H1 (cell line): Measurements from ENCODE around the gene MAGI3. TPM values are rescaled to one million over a fixed set of nuclear protein-coding genes. Genes with fewer than 3 reads are reported as not detected.

Experiments
- CTCF ChIA-PET: fragments of 300-600 bp; sonication (Branson Sonifier 250); formaldehyde crosslinking; loops from one replicate; lab custom pipeline; 2021; ENCODE audit not compliant: partially characterized antibody; lab: Charles Lee
- POLR2A ChIA-PET: fragments of 300-600 bp; sonication (Branson Sonifier 250); formaldehyde crosslinking; loops from one replicate; lab custom pipeline; 2021; ENCODE audit warnings: inconsistent platforms; ENCODE audit not compliant: partially characterized antibody; lab: Charles Lee
- DNase-seq, 2 experiments: peaks; one replicate each; pipeline versions ENCODE4 v3.0.0 to v3.0.0-alpha.2; 2010 to 2022; ENCODE audit warnings: low spot score in 2 of 2, low read depth in 1 of 2, mixed read lengths in 1 of 2
- FAIRE-seq: peaks from 2 replicates; lab custom pipeline; 2011; peaks lifted over from hg19 to GRCh38; lab: Jason Lieb, UNC
- H2AFZ ChIP-seq: 2 replicates; pipeline ENCODE4 v1.8.1; 2012; ENCODE audit warnings: low read length, inconsistent platforms
- H2AK5ac ChIP-seq: 2 replicates; pipeline ENCODE4 v1.6.1; 2013; ENCODE audit warnings: low read depth, low read length
- H2BK120ac ChIP-seq: replicated peaks from 2 replicates; pipeline ENCODE3; 2013; ENCODE audit warnings: low read depth, low read length, inconsistent platforms
- H2BK12ac ChIP-seq: 2 replicates; pipeline ENCODE4 v1.6.1; 2013; ENCODE audit warnings: low read depth, low read length
- H2BK15ac ChIP-seq: 2 replicates; pipeline ENCODE4 v1.6.1; 2013; ENCODE audit warnings: low read length
- H2BK20ac ChIP-seq: 2 replicates; pipeline ENCODE4 v1.6.1; 2013; ENCODE audit warnings: low read length
- H2BK5ac ChIP-seq: 2 replicates; pipeline ENCODE4 v1.6.1; 2013; ENCODE audit warnings: low read depth, low read length
- H3K14ac ChIP-seq: 2 replicates; pipeline ENCODE4 v1.6.1; 2013; ENCODE audit warnings: inconsistent platforms; ENCODE audit not compliant: insufficient read length
- H3K18ac ChIP-seq: 2 replicates; pipeline ENCODE4 v1.6.1; 2013; ENCODE audit warnings: low read length; ENCODE audit errors: extremely low read depth
- H3K23ac ChIP-seq: 2 replicates; pipeline ENCODE4 v1.6.1; 2013; ENCODE audit warnings: inconsistent platforms; ENCODE audit not compliant: insufficient read length
- H3K23me2 ChIP-seq: 2 replicates; pipeline ENCODE4 v1.6.1; 2013; ENCODE audit warnings: low read depth, low read length
- H3K27ac ChIP-seq: 2 replicates; pipeline ENCODE4 v1.6.1; 2011; ENCODE audit warnings: low read depth, low read length, inconsistent platforms
- H3K27me3 ChIP-seq, 4 experiments: replicated peaks in 1 of 4; 1 replicate in 1 of 4; 2 replicates in 3 of 4; pipeline versions ENCODE4 v1.6.1 to v1.8.1; 2011 to 2013; ENCODE audit warnings: low read length in 3 of 4, mild to moderate bottlenecking in 3 of 4, inconsistent platforms in 2 of 4, mixed read lengths in 2 of 4, moderate library complexity in 1 of 4; ENCODE audit not compliant: control insufficient read depth in 3 of 4, insufficient read depth in 3 of 4; ENCODE audit errors: extremely low read depth in 1 of 4
- H3K36me3 ChIP-seq, 4 experiments: 2 replicates each; pipeline versions ENCODE4 v1.6.1 to v1.8.1; 2011 to 2013; ENCODE audit warnings: mild to moderate bottlenecking in 4 of 4, low read length in 3 of 4, moderate library complexity in 2 of 4, control low read depth in 1 of 4, inconsistent platforms in 1 of 4; ENCODE audit not compliant: insufficient read depth in 4 of 4, control insufficient read depth in 2 of 4
- H3K4ac ChIP-seq: replicated peaks from 2 replicates; pipeline ENCODE3; 2013; ENCODE audit warnings: low read length, low read depth, mixed read lengths, inconsistent platforms; ENCODE audit not compliant: insufficient read length
- H3K4me1 ChIP-seq, 4 experiments: replicated peaks in 1 of 4; 1 replicate in 1 of 4; 2 replicates in 3 of 4; pipeline versions ENCODE4 v1.6.1 to v1.8.1; 2011 to 2013; ENCODE audit warnings: low read length in 3 of 4, inconsistent platforms in 2 of 4, mixed read lengths in 1 of 4; ENCODE audit not compliant: insufficient read depth in 4 of 4, control insufficient read depth in 3 of 4
- H3K4me2 ChIP-seq, 2 experiments: 2 replicates each; pipeline versions ENCODE4 v1.6.1 to v1.8.1; 2011 to 2013; ENCODE audit warnings: low read depth in 2 of 2, low read length in 2 of 2, control low read depth in 1 of 2, inconsistent platforms in 1 of 2, mild to moderate bottlenecking in 1 of 2; ENCODE audit not compliant: insufficient read depth in 1 of 2
- H3K4me3 ChIP-seq, 4 experiments: fragments of 200-600, 300-600 bp in 1 of 4; sonication (generic), shearing (Covaris generic), sonication (Bioruptor Twin) in 1 of 4; 2 replicates each; pipeline versions ENCODE4 v1.5.1 to v1.8.1; 2011 to 2016; ENCODE audit warnings: low read length in 4 of 4, low read depth in 3 of 4, control low read depth in 2 of 4, inconsistent platforms in 2 of 4, mild to moderate bottlenecking in 2 of 4, mixed read lengths in 1 of 4, moderate library complexity in 1 of 4; ENCODE audit not compliant: insufficient read depth in 2 of 4; ENCODE audit errors: extremely low read depth in 1 of 4
- H3K56ac ChIP-seq: replicated peaks from 2 replicates; pipeline ENCODE3; 2013; ENCODE audit warnings: low read depth, mild to moderate bottlenecking, mixed read lengths, low read length, inconsistent platforms; ENCODE audit not compliant: insufficient read length
- H3K79me1 ChIP-seq: 2 replicates; pipeline ENCODE4 v1.6.1; 2013; ENCODE audit warnings: low read depth, low read length, control low read depth
- H3K79me2 ChIP-seq, 2 experiments: 2 replicates each; pipeline versions ENCODE4 v1.6.1 to v1.8.1; 2012 to 2013; ENCODE audit warnings: low read length in 2 of 2, mild to moderate bottlenecking in 2 of 2, inconsistent platforms in 1 of 2; ENCODE audit not compliant: insufficient read depth in 2 of 2, control insufficient read depth in 1 of 2
- H3K9ac ChIP-seq, 4 experiments: replicated peaks in 1 of 4; 1 replicate in 1 of 4; 2 replicates in 3 of 4; pipeline versions ENCODE4 v1.6.1 to v1.8.1; 2011 to 2013; ENCODE audit warnings: low read depth in 3 of 4, low read length in 3 of 4, control low read depth in 2 of 4, mild to moderate bottlenecking in 2 of 4, moderate library complexity in 2 of 4, inconsistent platforms in 1 of 4; ENCODE audit errors: extremely low read depth in 1 of 4
- H3K9me3 ChIP-seq, 2 experiments: 2 replicates each; pipeline versions ENCODE4 v1.6.1 to v1.8.1; 2012 to 2013; ENCODE audit warnings: mild to moderate bottlenecking in 2 of 2, moderate library complexity in 2 of 2, control low read depth in 1 of 2, inconsistent platforms in 1 of 2, low read depth in 1 of 2, low read length in 1 of 2, mixed read lengths in 1 of 2; ENCODE audit not compliant: insufficient read depth in 2 of 2
- H4K20me1 ChIP-seq, 2 experiments: replicated peaks in 1 of 2; 2 replicates each; pipeline versions ENCODE3 to v1.8.1; 2011 to 2013; ENCODE audit warnings: inconsistent platforms in 2 of 2, low read length in 2 of 2, mild to moderate bottlenecking in 1 of 2; ENCODE audit not compliant: insufficient read depth in 2 of 2, control insufficient read depth in 1 of 2
- H4K5ac ChIP-seq: 2 replicates; pipeline ENCODE4 v1.6.1; 2013; ENCODE audit warnings: low read length, low read depth, mixed read lengths, inconsistent platforms; ENCODE audit not compliant: insufficient read length
- H4K8ac ChIP-seq: 2 replicates; pipeline ENCODE4 v1.8.0; 2013; ENCODE audit warnings: mild to moderate bottlenecking, moderate library complexity, low read length, inconsistent platforms; ENCODE audit not compliant: insufficient read depth; ENCODE audit errors: extremely low read depth
- H4K91ac ChIP-seq: replicated peaks from 2 replicates; pipeline ENCODE3; 2013; ENCODE audit warnings: low read length, mixed read lengths, inconsistent platforms; ENCODE audit not compliant: insufficient read length
- JUND ChIP-seq: IDR thresholded peaks from 2 replicates; pipeline ENCODE4 v1.6.1; 2011; ENCODE audit warnings: mild to moderate bottlenecking, improper control_type of control experiment, low read length
- KDM4A ChIP-seq: IDR thresholded peaks from one replicate; pipeline ENCODE4 v1.7.1; 2012; ENCODE audit warnings: low read depth, mild to moderate bottlenecking, moderate library complexity, low read length, inconsistent platforms; ENCODE audit not compliant: severe bottlenecking
- KDM5A ChIP-seq: fragments of 200-600 bp; IDR thresholded peaks from 2 replicates; pipeline ENCODE4 v1.7.1; 2012; ENCODE audit warnings: mild to moderate bottlenecking, low read length, inconsistent platforms, mixed read lengths
- NRF1 ChIP-seq: IDR thresholded peaks from 2 replicates; pipeline ENCODE4 v1.6.1; 2011; ENCODE audit warnings: mild to moderate bottlenecking, low read depth, low read length, improper control_type of control experiment
- SRF ChIP-seq: IDR thresholded peaks from 2 replicates; pipeline ENCODE4 v1.6.1; 2011; ENCODE audit warnings: mild to moderate bottlenecking, low read depth, low read length, moderate library complexity
- SUZ12 ChIP-seq: fragments of 200-600 bp; sonication (generic); IDR thresholded peaks from 2 replicates; pipeline ENCODE4 v1.6.1; 2012; ENCODE audit warnings: mild to moderate bottlenecking, inconsistent platforms, low read length, moderate library complexity, mixed read lengths
- YY1 ChIP-seq: IDR thresholded peaks from 2 replicates; pipeline ENCODE4 v1.6.1; 2011; ENCODE audit warnings: low read depth, mild to moderate bottlenecking, low read length
- polyA plus RNA-seq, 7 experiments: library from polyadenylated mRNA; depleted of rRNA in 3 of 7; stranded (reverse) in 5 of 7; unstranded in 2 of 7; fragments of >200 nt in 5 of 7; fragments of 200-250 nt in 2 of 7; gene quantifications; 1 replicate in 5 of 7; 2 replicates in 1 of 7; 4 replicates in 1 of 7; pipeline versions ENCODE4 v1.2.1 to v1.2.3, GENCODE V29; 2011 to 2013; ENCODE audit warnings: missing spikeins in 2 of 7, mixed read lengths in 2 of 7
- total RNA-seq: library from RNA; stranded (reverse); fragmentation: NEBNext Ultra II Directional; extraction: Animal tissue kit (Norgen Biotek cat#: 25700); gene quantifications from 2 replicates; pipeline ENCODE4 v1.2.1, GENCODE V29; 2021

The MAGI3 gene
- total and polyA plus RNA-seq, 2 of the 8 experiments (the other 6 are each of a cell fraction or from before 2014, with no cell fraction given) = 2.3 to 7.8 TPM

GRCh38 chr1:113517346-113517745, 127.0 kb downstream of the MAGI3 start:
- H3K27ac ChIP-seq = no peak overlapping the region
- no peak overlapping the region for H2AFZ ChIP-seq
- H2AK5ac ChIP-seq = no peak overlapping the region
- FAIRE-seq (no peak), DNase-seq (no peak)
- no peak overlapping the region for H2BK15ac ChIP-seq
- ChIA-PET POLR2A (no interaction called here), CTCF (no interaction called here)
- H3K14ac ChIP-seq = no peak overlapping the region
- no peak overlapping the region for H3K9ac ChIP-seq
- H3K23me2 ChIP-seq = no peaks in the 10 kb centered on the region
- H3K4me1 ChIP-seq = no peaks in the 10 kb centered on the region
- no peak overlapping the region for H3K4ac ChIP-seq
- H3K9me3 ChIP-seq = no peaks in the 10 kb centered on the region
- no peak overlapping the region for H2BK12ac ChIP-seq
- H3K4me2 ChIP-seq = no peak overlapping the region
- no peak overlapping the region for H3K4me3 ChIP-seq
- no peak overlapping the region for H2BK5ac ChIP-seq
- no peak overlapping the region for H2BK120ac ChIP-seq
- H3K79me2 ChIP-seq = no peaks in the 10 kb centered on the region
- H3K27me3 ChIP-seq = no peaks in the 10 kb centered on the region
- H3K18ac ChIP-seq = no peak overlapping the region
- no peak overlapping the region for H2BK20ac ChIP-seq
- no peak overlapping the region for H4K91ac ChIP-seq
- no peaks in the 10 kb centered on the region for H3K79me1 ChIP-seq
- H4K5ac ChIP-seq = no peak overlapping the region
- no peak overlapping the region for H3K23ac ChIP-seq
- no peaks in the 10 kb centered on the region for H4K20me1 ChIP-seq
- H4K8ac ChIP-seq = no peak overlapping the region
- H3K36me3 ChIP-seq = no peaks in the 10 kb centered on the region
- H3K56ac ChIP-seq = no peak overlapping the region
- TF ChIP-seq KDM4A = no peak
- no peak for TF ChIP-seq SUZ12
- TF ChIP-seq JUND = no peak
- TF ChIP-seq SRF = no peak
- no peak for TF ChIP-seq NRF1
- no peak for TF ChIP-seq KDM5A
- TF ChIP-seq YY1 = no peak
